HepG2 (cell line): ENCODE measurements around the gene SLC2A6. TPM values are rescaled to one million over a fixed set of nuclear protein-coding genes. Genes with fewer than 3 reads are reported as not detected.

Experiments used
- ATAC-seq: fragments of 200-7000 bp; cut with Tn5 transposase; 3 replicates; pipeline ENCODE4 v1.9.1; 2020; ENCODE audit warnings: mild to moderate bottlenecking, moderate library complexity
- BruUV-seq: library from RNA; stranded (reverse); fragments of 400-500 nt; replicated peaks from 2 replicates; lab custom pipeline; 2021; lab: Mats Ljungman, UMichigan
- CTCF ChIA-PET: fragments of 300-600 bp; formaldehyde crosslinking; extraction: SDS; loops from one replicate; lab custom pipeline; 2021; ENCODE audit warnings: low total read pairs, inconsistent platforms, low intra/inter-chr PET ratio; lab: Yijun Ruan, JAX
- POLR2A ChIA-PET: fragments of 350-600 bp; sonication (Branson Sonifier 250); formaldehyde crosslinking; loops from one replicate; lab custom pipeline; 2020; ENCODE audit warnings: antibody characterized with exemption, inconsistent platforms; lab: Yijun Ruan, JAX
- DNase-seq: peaks from one replicate; pipeline ENCODE4 v3.0.0-alpha.2; 2015; ENCODE audit warnings: low spot score
- FAIRE-seq: peaks from 3 replicates; lab custom pipeline; 2011; peaks lifted over from hg19 to GRCh38; lab: Jason Lieb, UNC
- H2AFZ ChIP-seq: one replicate; pipeline ENCODE4 v1.6.1; 2011; ENCODE audit warnings: low read length, inconsistent platforms
- H3K27ac ChIP-seq: fragments of 300-600 bp; 3 replicates; pipeline ENCODE4 v1.8.0; 2011; ENCODE audit warnings: mixed run types, mild to moderate bottlenecking, mixed read lengths, low read length, inconsistent platforms; ENCODE audit not compliant: insufficient read depth; ENCODE audit errors: extremely low read length
- H3K27me3 ChIP-seq, 2 experiments: fragments of 200-600 bp in 1 of 2; 2 replicates in 1 of 2; 3 replicates in 1 of 2; pipeline versions ENCODE4 v1.6.0 to v1.8.0; 2011; ENCODE audit warnings: low read length in 2 of 2, mild to moderate bottlenecking in 2 of 2, moderate library complexity in 2 of 2, inconsistent platforms in 1 of 2; ENCODE audit not compliant: insufficient read depth in 2 of 2, control insufficient read depth in 1 of 2
- H3K36me3 ChIP-seq, 2 experiments: fragments of 200-600 bp in 1 of 2; replicated peaks in 1 of 2; 2 replicates in 1 of 2; 3 replicates in 1 of 2; pipeline versions ENCODE4 v1.5.1 to v1.8.0; 2011; ENCODE audit warnings: low read length in 2 of 2, inconsistent platforms in 1 of 2; ENCODE audit not compliant: insufficient read depth in 2 of 2, control insufficient read depth in 1 of 2
- H3K4me1 ChIP-seq: 2 replicates; pipeline ENCODE4 v1.5.1; 2012; ENCODE audit warnings: low read length, inconsistent platforms; ENCODE audit not compliant: insufficient read depth
- H3K4me2 ChIP-seq: 2 replicates; pipeline ENCODE4 v1.6.0; 2011; ENCODE audit warnings: low read depth, low read length, inconsistent platforms
- H3K4me3 ChIP-seq, 3 experiments: fragments of 200-600 bp in 1 of 3; sonication (generic), shearing (Covaris generic) in 1 of 3; replicated peaks in 1 of 3; 2 replicates each; pipeline ENCODE4 v1.5.1; 2011 to 2016; ENCODE audit warnings: low read length in 3 of 3, inconsistent platforms in 2 of 3, low read depth in 2 of 3, mild to moderate bottlenecking in 2 of 3, control low read depth in 1 of 3, mixed read lengths in 1 of 3; ENCODE audit not compliant: insufficient read depth in 1 of 3
- H3K79me2 ChIP-seq: one replicate; pipeline ENCODE4 v1.6.1; 2011; ENCODE audit warnings: low read length, inconsistent platforms; ENCODE audit not compliant: insufficient read depth
- H3K9ac ChIP-seq: 2 replicates; pipeline ENCODE4 v1.6.0; 2011; ENCODE audit warnings: mild to moderate bottlenecking, low read depth, low read length, inconsistent platforms; ENCODE audit not compliant: insufficient read depth
- H3K9me3 ChIP-seq: 2 replicates; pipeline ENCODE4 v1.5.1; 2012; ENCODE audit warnings: mild to moderate bottlenecking, low read length
- H4K20me1 ChIP-seq: 2 replicates; pipeline ENCODE4 v1.6.0; 2011; ENCODE audit warnings: inconsistent platforms, mild to moderate bottlenecking, low read length, moderate library complexity; ENCODE audit not compliant: insufficient read depth
- CTCF ChIP-seq: sonication (generic); formaldehyde crosslinking; IDR thresholded peaks from 2 replicates; pipeline ENCODE4 v1.5.0; 2020; ENCODE audit warnings: mild to moderate bottlenecking, missing genetic modification reagents, moderate library complexity
- GLMP ChIP-seq: sonication (generic); formaldehyde crosslinking; IDR thresholded peaks from 2 replicates; pipeline ENCODE4 v1.9.0; 2021; ENCODE audit warnings: missing genetic modification reagents, mild to moderate bottlenecking, borderline replicate concordance
- MAZ ChIP-seq, 2 experiments: sonication (generic) in 1 of 2; formaldehyde crosslinking in 1 of 2; IDR thresholded peaks; 2 replicates each; pipeline versions ENCODE4 v1.5.0 to v1.6.1; 2012 to 2020; ENCODE audit warnings: low read depth in 2 of 2, mild to moderate bottlenecking in 2 of 2, borderline replicate concordance in 1 of 2, improper control_type of control experiment in 1 of 2, low read length in 1 of 2, missing genetic modification reagents in 1 of 2, moderate library complexity in 1 of 2
- MED8 ChIP-seq: sonication (generic); formaldehyde crosslinking; IDR thresholded peaks from 2 replicates; pipeline ENCODE4 v1.8.1; 2023; ENCODE audit warnings: mild to moderate bottlenecking, missing genetic modification reagents; ENCODE audit not compliant: insufficient replicate concordance
- RARG ChIP-seq: sonication (generic); formaldehyde crosslinking; IDR thresholded peaks from 2 replicates; pipeline ENCODE4 v1.4.0; 2020; ENCODE audit warnings: low read depth, mild to moderate bottlenecking, missing genetic modification reagents
- RBM22 ChIP-seq: fragments of 200-400 bp; formaldehyde crosslinking; optimal IDR thresholded peaks from 2 replicates; pipeline ENCODE3; 2017; ENCODE audit warnings: mild to moderate bottlenecking, low read length, moderate library complexity
- ZNF33B ChIP-seq: sonication (generic); formaldehyde crosslinking; IDR thresholded peaks from 2 replicates; pipeline ENCODE4 v1.5.1; 2020; ENCODE audit warnings: mild to moderate bottlenecking, missing genetic modification reagents
- ZNF441 ChIP-seq: sonication (generic); formaldehyde crosslinking; IDR thresholded peaks from 2 replicates; pipeline ENCODE4 v1.7.0; 2021; ENCODE audit warnings: missing genetic modification reagents, borderline replicate concordance
- WGBS: methylation state at CpG from one replicate; pipeline ENCODE4 v1.1.6; 2017; ENCODE audit warnings: low lambda C conversion rate; 5-methylcytosine and 5-hydroxymethylcytosine counted together
- in situ Hi-C: cut with HindIII; loops from 2 replicates; pipeline ENCODE4 v1.10.0; 2017; ENCODE audit warnings: low pct_unique_long_range_greater_than_20kb; ENCODE audit not compliant: extremely low pct_ligation_motif_present
- intact Hi-C: fragments of 100-400 bp; cut with micrococcal nuclease; formaldehyde crosslinking; loops from one replicate; pipeline ENCODE4 v1.10.0; 2022; ENCODE audit not compliant: unreplicated experiment
- polyA plus RNA-seq, 8 experiments: library from polyadenylated mRNA; depleted of rRNA in 3 of 8; stranded (reverse) in 7 of 8; unstranded in 1 of 8; fragments of >200 nt; fragmentation: Illumina TruSeq in 4 of 8; extraction: Trizol in 4 of 8; gene quantifications; 2 replicates each; pipeline versions ENCODE4 v1.2.1 to v1.2.3, GENCODE V29; 2011 to 2016; ENCODE audit warnings: low read depth in 4 of 8, missing spikeins in 1 of 8, mixed read lengths in 1 of 8; ENCODE audit not compliant: insufficient read depth in 1 of 8
- total RNA-seq, 5 experiments: library from RNA; depleted of rRNA; stranded (reverse); fragments of >200 nt; fragmentation: Illumina TruSeq; extraction: Trizol; gene quantifications; 2 replicates each; pipeline ENCODE4 v1.2.3, GENCODE V29; 2016; ENCODE audit warnings: low read depth in 1 of 5

Gene SLC2A6
- total and polyA plus RNA-seq, 2 of the 13 experiments (the other 11 are each of a cell fraction or from before 2014, with no cell fraction given) = 4.1 to 15.0 TPM

- no TSS peak for BruUV-seq
- ATAC-seq (no peak), DNase-seq (no peak), FAIRE-seq (no peak)
- POLR2A ChIA-PET = no interaction called here
- H4K20me1 ChIP-seq = no peaks in the 10 kb centered on the region; the same call in 1 of the 2 replicates
- H3K9me3 ChIP-seq = no peaks in the 10 kb centered on the region
- H2AFZ ChIP-seq = no peak overlapping the region
- H3K79me2 ChIP-seq = peaks cover 1% of the 10 kb centered on the region
- in situ Hi-C loops (no loop called here), intact Hi-C loops (no loop called here)
- no peaks in the 10 kb centered on the region for H3K27me3 ChIP-seq
- H3K4me3 ChIP-seq = no peak overlapping the region
- no peak overlapping the region for H3K4me2 ChIP-seq
- CTCF ChIA-PET = no interaction called here
- peaks cover 9 to 14% of the 10 kb centered on the region in 2 experiments; a peak in 3 of 5 replicates for H3K36me3 ChIP-seq
- no peak overlapping the region for H3K9ac ChIP-seq
- 94% methylated on average over 4 of the region's 10 CpGs for WGBS
- peaks cover 19% of the 10 kb centered on the region for H3K4me1 ChIP-seq
- H3K27ac ChIP-seq = no peak overlapping the region
- TF ChIP-seq MAZ (IDR thresholded peaks at IDR 0.05; ENCODE audit: borderline replicate concordance, low read depth, low read length) = no peak
- no peak for TF ChIP-seq MAZ (CRISPR knock-in tag; IDR thresholded peaks at IDR 0.05; ENCODE audit: low read depth)
- no peak for TF ChIP-seq RARG (CRISPR knock-in tag)
- TF ChIP-seq ZNF441 (CRISPR knock-in tag) = no peak
- 0 out of 2 replicates have a peak, but pooled peaks have one; percentile 6 for TF ChIP-seq CTCF (CRISPR knock-in tag)
- TF ChIP-seq ZNF33B = no peak
- TF ChIP-seq GLMP = no peak
- TF ChIP-seq MED8 (CRISPR knock-in tag) = no peak
- TF ChIP-seq RBM22 = peak; percentile 27
Measured at GRCh38 chr9:133467101-133467500, 11.8 kb downstream of the SLC2A6 start.
